Lung (tissue), 12 donors: ENCODE results near the gene TFF3. TPM values are rescaled to one million over a fixed set of nuclear protein-coding genes. Genes with fewer than 3 reads are reported as not detected.

ENCODE experiments used
- ATAC-seq: fragments of 200-7000 bp; cut with Tn5 transposase; one replicate; pipeline ENCODE4 v1.9.1; 2020; ENCODE audit warnings: moderate number of reproducible peaks; ENCODE audit not compliant: insufficient read depth, low FRiP score
- DNase-seq, 3 donors: peaks; one replicate each; pipeline ENCODE4 v3.0.0-alpha.2; 2013 to 2017
- H3K27ac ChIP-seq, 2 donors: one replicate each; pipeline ENCODE4 v1.5.1; 2013; ENCODE audit warnings: mild to moderate bottlenecking in 2 of 2, moderate library complexity in 2 of 2, control low read depth in 1 of 2, inconsistent platforms in 1 of 2, low read depth in 1 of 2, low read length in 1 of 2
- H3K27me3 ChIP-seq, 3 donors: one replicate each; pipeline ENCODE4 v1.5.1; 2013; ENCODE audit warnings: low read length in 2 of 3; ENCODE audit not compliant: control insufficient read depth in 3 of 3, insufficient read depth in 3 of 3
- H3K36me3 ChIP-seq, 4 donors: one replicate each; pipeline ENCODE4 v1.5.1; 2013; ENCODE audit warnings: low read length in 4 of 4, mild to moderate bottlenecking in 1 of 4, moderate library complexity in 1 of 4; ENCODE audit not compliant: control insufficient read depth in 4 of 4, insufficient read depth in 4 of 4
- H3K4me1 ChIP-seq, 5 donors: one replicate each; pipeline ENCODE4 v1.5.1; 2013; ENCODE audit warnings: low read length in 5 of 5, mild to moderate bottlenecking in 2 of 5, moderate library complexity in 1 of 5; ENCODE audit not compliant: control insufficient read depth in 5 of 5, insufficient read depth in 5 of 5
- H3K4me3 ChIP-seq: one replicate; pipeline ENCODE4 v1.5.1; 2013; ENCODE audit warnings: mild to moderate bottlenecking, control low read depth, moderate library complexity
- H3K9ac ChIP-seq, 2 donors: one replicate each; pipeline ENCODE4 v1.5.1; 2013; ENCODE audit warnings: low read length in 2 of 2, control low read depth in 1 of 2; ENCODE audit not compliant: insufficient read depth in 1 of 2
- H3K9me3 ChIP-seq, 4 donors: one replicate each; pipeline ENCODE4 v1.5.1; 2013; ENCODE audit warnings: low read length in 3 of 4, mild to moderate bottlenecking in 1 of 4, moderate library complexity in 1 of 4; ENCODE audit not compliant: control insufficient read depth in 4 of 4, insufficient read depth in 3 of 4
- CTCF ChIP-seq: IDR thresholded peaks from 2 replicates; pipeline ENCODE4 v1.5.1; 2012; ENCODE audit warnings: mild to moderate bottlenecking; ENCODE audit errors: control extremely low read depth, extremely low read depth
- WGBS, 2 donors: extraction: QIAGEN DNeasy Blood & Tissue Kit; methylation state at CpG; one replicate each; pipeline ENCODE4 v1.1.7; 2013; 5-methylcytosine and 5-hydroxymethylcytosine counted together
- polyA plus RNA-seq, 2 donors: library from polyadenylated mRNA; stranded (reverse); fragments of 200-250 nt; gene quantifications; one replicate each; pipeline ENCODE4 v1.2.1, GENCODE V29; 2013
- total RNA-seq, 2 donors: library from RNA; depleted of rRNA in 1 of 2; stranded (reverse); fragments of >200 nt in 1 of 2; gene quantifications; one replicate each; pipeline ENCODE4 v1.2.1, GENCODE V29; 2014 to 2021
- donor health status: control.
- donor health status: control.
- donor health status: Bipolar disorder and iron deficiency.
- donor health status: healthy.
- donor health status: DM: yes; HTN: yes; CAD: no.

Gene TFF3
- total and polyA plus RNA-seq, 4 donors: 23.9 to 54.0 (median 34.3) TPM

GRCh38 chr21:42276526-42277154, 38.6 kb downstream of the TFF3 start:
- WGBS, 2 donors: 90 to 94% methylated on average over 17 of the region's 17 CpGs
- ATAC-seq (no peak), DNase-seq (no peak)
- peaks cover 0 to 46% (median 3%) of the 10 kb centered on the region in 4 donors for H3K36me3 ChIP-seq
- H3K9me3 ChIP-seq: no peaks in the 10 kb centered on the region
- H3K27me3 ChIP-seq: no peaks in the 10 kb centered on the region
- H3K9ac ChIP-seq: no peak overlapping the region
- TF ChIP-seq CTCF: no peak
- peaks cover 0 to 3% (median 0%) of the 10 kb centered on the region in 5 donors for H3K4me1 ChIP-seq
- no peak overlapping the region for H3K4me3 ChIP-seq
- H3K27ac ChIP-seq: no peak overlapping the region

- Histone ChIP-seq H3K27ac (no peak overlapping the region), H3K27me3 (no peaks in the 10 kb centered on the region), H3K4me1 (peaks cover 0 to 3% (median 0%) of the 10 kb centered on the region in 5 donors), H3K4me3 (no peak overlapping the region), H3K9ac (no peak overlapping the region), H3K36me3 (peaks cover 0 to 48% (median 3%) of the 10 kb centered on the region in 4 donors), H3K9me3 (no peaks in the 10 kb centered on the region)
- WGBS, 2 donors: 85 to 87% methylated on average over 13 of the region's 13 CpGs
- no peak for TF ChIP-seq CTCF
- DNase-seq (no peak), ATAC-seq (no peak)
These were observed 39.1 kb downstream of the TFF3 start for GRCh38 chr21:42276076-42276475.

GRCh38 chr21:42272984-42273600, 42.1 kb downstream of the TFF3 start:
- ATAC-seq: no peak

More at GRCh38 chr21:42272984-42273600, 42.1 kb downstream of the TFF3 start:
- Histone ChIP-seq H3K9ac (no peak overlapping the region), H3K27me3 (no peaks in the 10 kb centered on the region), H3K4me1 (peaks cover 0 to 15% (median 0%) of the 10 kb centered on the region in 5 donors), H3K9me3 (no peaks in the 10 kb centered on the region), H3K36me3 (peaks cover 0 to 34% (median 3%) of the 10 kb centered on the region in 4 donors), H3K27ac (no peak overlapping the region), H3K4me3 (no peak overlapping the region)
- no peak for DNase-seq
- 80 to 88% methylated on average over 29 of the region's 29 CpGs for WGBS, 2 donors
- no peak for TF ChIP-seq CTCF
